Measurements from ENCODE around the gene MYO1E.

Gene MYO1E

DNA sequence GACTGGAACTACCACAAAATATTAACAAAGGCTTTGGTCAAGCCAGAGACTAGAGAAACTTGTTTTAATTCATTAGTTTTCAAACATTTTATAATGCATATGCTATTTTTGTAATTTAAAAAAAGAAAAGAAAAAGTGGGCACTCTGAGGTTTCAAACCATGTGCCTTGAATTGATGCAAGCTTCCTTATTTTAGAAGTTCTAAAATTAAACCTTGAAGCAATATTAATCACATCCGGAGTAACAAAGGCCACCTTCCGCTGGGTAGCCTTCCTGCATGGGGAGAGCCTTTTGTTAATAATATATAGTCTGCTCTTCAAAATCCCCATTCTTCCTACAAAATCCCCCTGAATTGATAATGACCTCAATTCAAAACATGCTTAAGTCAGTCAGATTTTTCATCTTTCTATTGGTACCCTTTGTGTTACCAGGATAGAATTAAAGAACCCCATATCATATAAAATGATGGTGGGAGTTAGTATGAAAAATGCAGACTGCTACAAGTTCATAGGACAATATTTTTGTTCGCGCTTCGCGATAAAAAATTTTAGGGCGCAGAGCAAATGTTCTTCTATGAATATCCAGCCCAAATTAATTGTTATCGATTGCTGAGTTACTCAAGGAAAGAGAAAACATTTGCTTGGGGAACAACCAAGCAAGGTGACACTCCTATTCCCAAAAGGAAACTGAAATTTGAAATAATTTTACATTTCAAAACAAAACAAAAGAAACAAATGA, 135.4 kb downstream of the MYO1E start:
- DNase-seq (ENCODE audit: low read depth in 2 of 3, low spot score in 2 of 3): no peak

DNA sequence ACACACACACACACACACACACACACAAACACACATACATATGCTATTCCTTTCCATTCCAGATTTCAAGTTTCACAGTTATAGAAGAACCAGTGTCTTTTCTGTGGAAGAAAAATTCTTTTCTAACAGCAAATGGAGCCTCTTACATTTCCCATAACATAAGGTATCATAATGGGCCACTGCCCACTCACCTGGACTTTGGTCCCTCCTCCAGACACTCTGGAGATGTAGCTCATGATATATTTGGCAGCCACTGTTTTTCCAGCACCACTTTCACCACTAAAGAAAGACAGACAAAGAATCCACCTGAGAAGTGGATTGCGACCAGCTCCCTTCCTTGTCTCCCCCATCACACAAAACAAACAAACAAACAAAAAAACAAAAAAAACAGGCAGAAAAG, 136.3 kb downstream of the MYO1E start:
- no peak for DNase-seq (ENCODE audit: low read depth in 2 of 3, low spot score in 2 of 3)

- DNase-seq (ENCODE audit: low read depth in 2 of 3, low spot score in 2 of 3): no peak
Observed at GRCh38 chr15:59232476-59232875, 140.2 kb downstream of the MYO1E start.

GRCh38 chr15:59230531-59231055, 142.1 kb downstream of the MYO1E start:
- no peak for DNase-seq (ENCODE audit: low read depth in 2 of 3, low spot score in 2 of 3)

DNA sequence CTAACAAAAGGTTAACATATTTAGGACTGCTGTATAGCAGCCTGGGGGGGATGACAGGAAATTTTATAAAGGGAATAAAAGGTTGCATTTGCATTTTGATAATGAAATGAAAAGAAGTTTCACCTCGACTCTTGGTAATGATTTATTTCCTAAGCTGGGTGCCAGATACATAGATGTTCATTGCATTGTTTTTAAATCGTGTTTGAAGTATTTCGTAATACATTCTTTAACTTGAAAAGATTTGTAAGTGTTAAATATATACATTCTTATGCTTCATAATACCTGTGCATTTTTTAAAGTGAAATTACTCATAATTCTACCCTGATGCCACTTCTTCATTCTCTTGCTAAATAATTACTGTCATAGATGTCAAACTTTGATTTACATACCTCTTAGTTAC, 143.2 kb downstream of the MYO1E start:
- no peak for DNase-seq (ENCODE audit: low read depth in 2 of 3, low spot score in 2 of 3)

DNA sequence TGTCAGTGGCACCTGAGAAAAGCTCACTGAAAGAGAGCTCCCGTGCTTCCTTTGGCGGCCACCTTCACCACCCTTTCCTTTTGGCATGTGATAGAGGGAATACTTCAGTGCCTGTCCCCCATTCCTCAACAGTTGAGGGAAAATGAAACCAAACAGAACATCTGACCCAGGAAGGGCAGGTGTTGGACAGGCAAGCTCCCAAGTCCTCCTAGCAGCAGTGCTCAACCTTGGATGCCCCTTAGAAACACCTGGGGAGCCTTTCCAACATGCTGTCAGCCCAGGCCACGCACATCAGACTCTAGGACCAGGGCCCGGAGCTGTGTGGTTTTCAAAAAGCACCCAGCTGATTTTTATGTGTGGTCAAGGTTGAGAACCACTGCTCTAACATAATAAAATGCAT, 143.7 kb downstream of the MYO1E start:
- DNase-seq (ENCODE audit: low read depth in 2 of 3, low spot score in 2 of 3): no peak

GRCh38 chr15:59227021-59227420, 145.7 kb downstream of the MYO1E start:
- DNase-seq (ENCODE audit: low read depth in 2 of 3, low spot score in 2 of 3): no peak

DNA sequence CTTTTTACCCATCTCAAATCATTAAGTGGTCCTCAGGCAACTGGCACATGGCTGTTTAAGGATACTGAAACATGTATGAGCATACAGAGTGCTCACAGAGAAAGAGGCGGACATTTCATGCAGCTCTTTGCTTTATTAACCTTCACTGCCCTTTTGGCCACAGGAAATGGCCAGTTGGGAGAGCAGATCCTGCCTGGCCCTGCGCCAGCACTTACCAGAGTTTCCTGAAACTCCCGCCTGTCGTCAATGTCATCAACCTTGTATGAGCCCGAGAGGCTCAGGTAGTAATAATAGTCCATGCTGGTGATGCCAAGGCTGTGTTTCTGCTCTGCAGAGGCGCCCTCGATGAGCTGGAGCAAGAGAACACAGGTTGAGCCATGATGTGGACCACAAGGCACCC, 148.2 kb downstream of the MYO1E start:
- no peak for DNase-seq (ENCODE audit: low read depth in 2 of 3, low spot score in 2 of 3)

- DNase-seq (ENCODE audit: low read depth in 2 of 3, low spot score in 2 of 3): no peak
Observed at GRCh38 chr15:59223736-59224135, 148.9 kb downstream of the MYO1E start.

DNA sequence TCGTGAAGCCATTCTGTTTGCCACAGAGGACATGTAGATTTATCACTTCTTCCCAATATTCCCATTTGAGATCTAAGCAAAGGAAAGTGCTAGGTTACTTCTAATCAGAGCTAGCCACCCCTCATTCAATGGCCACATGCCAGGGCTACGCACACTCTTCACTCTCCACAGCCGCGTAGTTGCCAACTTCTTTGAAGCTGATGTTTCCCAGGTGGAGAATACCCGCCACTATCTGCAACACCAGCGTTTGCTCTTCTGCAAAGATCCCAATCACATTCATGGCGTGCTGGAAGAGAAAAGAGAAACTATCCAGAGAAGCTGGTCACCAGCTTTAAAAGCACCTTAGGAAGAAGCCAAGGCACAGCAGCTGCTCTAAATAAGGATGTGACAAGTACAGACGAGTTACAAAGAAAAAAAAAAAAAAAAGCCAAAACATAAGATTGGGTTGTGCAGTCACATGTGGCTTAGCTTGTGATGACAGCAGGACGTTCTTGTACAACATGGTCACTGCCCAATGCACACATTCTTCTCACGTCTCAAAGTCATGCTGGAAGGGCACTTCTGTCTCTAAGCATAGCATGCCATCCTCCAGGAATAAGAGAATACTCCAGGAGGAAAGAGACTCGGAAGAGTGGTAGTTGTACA, 149.6 kb downstream of the MYO1E start:
- no peak for DNase-seq (ENCODE audit: low read depth in 2 of 3, low spot score in 2 of 3)

DNA sequence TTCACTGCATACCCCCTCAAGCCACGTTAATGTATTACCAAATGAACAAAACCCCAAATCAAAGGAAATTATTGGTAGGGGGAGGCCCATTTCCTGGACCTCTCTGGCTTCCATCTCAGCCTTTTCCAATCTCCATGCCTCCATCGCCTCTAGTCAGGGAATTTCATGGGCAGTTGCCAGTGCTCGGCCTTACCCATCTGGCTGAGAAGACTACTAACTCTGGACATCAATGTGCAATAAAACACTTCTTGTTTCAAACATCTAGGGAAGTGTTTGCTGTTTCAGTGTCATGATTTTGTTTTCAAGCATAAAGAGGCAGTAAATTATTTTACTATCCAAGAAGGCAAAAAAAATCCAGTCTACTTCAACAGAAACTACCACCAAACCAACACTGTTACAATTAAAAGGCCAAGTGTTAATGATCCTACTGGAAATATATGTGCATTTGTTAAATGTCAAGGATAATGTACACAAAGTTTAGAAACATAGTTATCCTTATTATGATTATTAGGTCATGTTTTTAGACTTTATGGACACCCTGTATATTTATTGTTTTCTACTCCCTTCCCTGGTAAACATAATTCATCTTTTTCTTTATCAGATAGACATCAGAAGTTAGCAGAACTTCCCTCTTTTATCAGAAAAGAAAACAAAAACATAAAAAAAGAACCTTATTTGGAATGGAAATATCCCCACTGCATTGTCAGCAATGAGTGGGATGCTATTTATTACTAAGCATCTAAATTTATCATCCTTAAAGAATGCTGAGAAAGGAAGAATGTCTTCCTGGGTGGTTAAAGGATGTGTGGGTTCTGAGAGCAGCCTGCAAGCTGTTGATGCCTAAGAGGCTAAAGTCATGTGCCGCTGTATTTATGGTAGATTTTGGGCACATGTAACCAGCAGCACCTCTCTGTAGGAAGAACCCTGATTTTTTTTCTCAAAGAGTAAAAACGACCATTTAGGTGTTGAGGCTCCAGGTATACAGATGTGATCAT, 150.9 kb downstream of the MYO1E start:
- DNase-seq (ENCODE audit: low read depth in 2 of 3, low spot score in 2 of 3): no peak

- no peak for DNase-seq (ENCODE audit: low read depth in 2 of 3, low spot score in 2 of 3)
Observed at GRCh38 chr15:59218710-59219109, 154.0 kb downstream of the MYO1E start.

GRCh38 chr15:59217876-59218498, 154.7 kb downstream of the MYO1E start:
- no peak for DNase-seq (ENCODE audit: low read depth in 2 of 3, low spot score in 2 of 3)

GRCh38 chr15:59216911-59217310, 155.8 kb downstream of the MYO1E start:
- DNase-seq (ENCODE audit: low read depth in 2 of 3, low spot score in 2 of 3): no peak

DNA sequence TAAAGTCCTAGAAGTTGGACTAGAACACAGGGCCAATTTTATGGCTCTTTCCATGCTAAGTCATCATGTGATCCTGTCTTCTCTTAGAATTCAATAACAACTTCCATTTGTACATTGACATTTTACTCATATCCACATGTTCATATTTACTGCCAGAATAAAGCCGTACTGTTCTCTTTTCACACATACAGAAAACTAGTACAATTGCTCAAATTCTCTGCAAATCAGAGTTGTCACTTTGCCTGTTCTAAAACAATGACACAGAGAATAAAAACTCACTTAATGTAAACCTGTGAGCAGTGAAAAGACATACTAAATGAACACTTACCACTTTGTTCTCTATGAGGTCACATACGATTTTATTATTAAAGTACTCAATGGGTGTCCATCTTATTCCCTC, 162.5 kb downstream of the MYO1E start:
- no peak for DNase-seq (ENCODE audit: low read depth in 2 of 3, low spot score in 2 of 3)

GRCh38 chr15:59208613-59209249, 163.9 kb downstream of the MYO1E start:
- DNase-seq (ENCODE audit: low read depth in 2 of 3, low spot score in 2 of 3): no peak

DNA sequence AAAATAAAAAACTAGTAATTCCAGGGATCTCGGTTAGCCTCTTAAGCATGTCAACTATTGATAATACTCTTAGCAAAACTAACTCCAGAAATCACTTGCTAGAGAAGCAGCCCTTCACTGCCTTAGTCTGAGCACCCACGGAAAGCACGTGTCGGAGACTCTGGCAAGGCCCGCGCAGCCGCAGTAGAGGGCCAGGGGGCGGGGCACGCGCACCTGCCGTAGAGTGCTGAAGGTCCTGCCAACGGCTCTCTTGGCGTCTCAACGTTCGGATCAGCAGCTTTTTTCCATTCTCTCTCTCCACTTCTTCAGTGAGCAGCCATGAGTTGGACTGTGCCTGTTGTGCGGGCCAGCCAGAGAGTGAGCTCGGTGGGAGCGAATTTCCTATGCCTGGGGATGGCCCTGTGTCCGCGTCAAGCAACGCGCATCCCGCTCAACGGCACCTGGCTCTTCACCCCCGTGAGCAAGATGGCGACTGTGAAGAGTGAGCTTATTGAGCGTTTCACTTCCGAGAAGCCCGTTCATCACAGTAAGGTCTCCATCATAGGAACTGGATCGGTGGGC, 166.0 kb downstream of the MYO1E start, which contains the start of gene LDHAL6B:
LDHAL6B (plus strand) TSS at position 221 of the 561 bp plus-strand sequence; CDS start at position 319, 98 bp downstream.
- DNase-seq (ENCODE audit: low read depth in 2 of 3, low spot score in 2 of 3): no peak

DNA sequence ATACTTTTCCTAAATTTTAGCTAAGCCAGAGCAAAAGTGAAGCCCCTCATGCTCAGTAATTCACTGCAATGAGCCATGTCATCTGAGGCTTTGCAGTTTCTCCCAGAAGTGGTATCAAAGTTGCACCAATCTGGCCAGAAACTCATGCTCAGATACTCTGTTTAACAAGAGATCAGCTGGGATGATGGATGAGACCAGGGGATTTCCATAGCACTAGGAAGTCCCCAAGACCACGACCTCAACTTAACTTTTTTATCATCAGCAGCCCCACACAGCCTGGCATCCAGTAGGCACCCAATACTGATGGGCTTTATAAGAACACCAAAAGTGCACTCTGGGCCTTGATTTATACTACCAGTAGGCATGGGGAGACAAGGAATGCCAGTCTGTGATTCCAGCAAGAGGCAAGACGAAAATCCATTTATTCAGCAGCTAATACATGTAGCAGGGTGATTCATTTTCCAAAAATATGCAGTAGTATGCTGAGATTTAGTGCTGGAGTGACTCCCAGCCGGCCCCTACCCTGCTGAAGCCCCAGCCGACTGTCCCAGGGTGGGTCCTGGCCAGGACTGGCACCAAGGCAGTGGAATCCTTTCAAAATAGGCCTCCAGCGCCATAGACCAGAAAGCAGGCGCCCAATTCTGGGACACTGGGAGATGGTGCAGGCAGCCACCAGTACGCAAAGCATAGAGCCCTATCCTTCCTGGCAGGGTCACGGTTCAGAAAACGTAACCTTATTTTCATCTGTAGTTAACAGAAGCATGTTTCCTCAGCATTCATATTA, 166.6 kb downstream of the MYO1E start:
- no peak for DNase-seq (ENCODE audit: low read depth in 2 of 3, low spot score in 2 of 3)

DNA sequence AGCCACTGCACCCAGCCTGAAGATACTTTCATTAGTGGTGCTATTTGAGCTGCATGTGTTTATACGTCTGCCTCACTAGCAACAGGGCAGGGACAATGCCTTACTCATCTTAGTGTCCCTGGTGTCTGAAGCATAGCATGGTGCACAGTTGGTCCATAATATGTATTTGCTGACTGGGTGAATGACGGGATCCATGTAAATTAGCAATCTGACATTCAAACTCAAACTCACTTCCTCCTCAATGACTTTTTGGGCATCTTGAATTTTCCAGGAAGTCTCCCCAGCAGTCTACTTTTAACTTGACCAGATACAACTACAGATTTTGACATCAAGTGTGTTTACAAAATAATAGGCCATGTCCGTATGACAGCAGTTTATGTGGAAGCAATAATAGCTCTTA, 169.0 kb downstream of the MYO1E start:
- DNase-seq (ENCODE audit: low read depth in 2 of 3, low spot score in 2 of 3): no peak

All from activated CD8-positive, alpha-beta memory T cell treated with anti-CD3 and anti-CD28 coated beads for 48 hours (primary cell).